Panc1 (cell line): ENCODE results near the gene PXYLP1. TPM values are rescaled to one million over a fixed set of nuclear protein-coding genes. Genes with fewer than 3 reads are reported as not detected.

Experiments used
- ATAC-seq: fragments of 200-7000 bp; cut with Tn5 transposase; 2 replicates; pipeline ENCODE4 v1.9.1; 2020; ENCODE audit warnings: mild to moderate bottlenecking, moderate library complexity
- BruUV-seq: library from RNA; stranded (reverse); fragments of 400-500 nt; replicated peaks from 2 replicates; lab custom pipeline; 2021; lab: Mats Ljungman, UMichigan
- CTCF ChIA-PET: fragments of 300-600 bp; sonication (Branson Sonifier 250); formaldehyde crosslinking; loops from one replicate; lab custom pipeline; 2022; ENCODE audit warnings: antibody characterized with exemption; lab: Charles Lee
- POLR2A ChIA-PET: fragments of 300-600 bp; sonication (Branson Sonifier 250); formaldehyde crosslinking; loops from one replicate; lab custom pipeline; 2022; ENCODE audit warnings: antibody characterized with exemption; lab: Charles Lee
- DNase-seq: peaks from one replicate; pipeline ENCODE4 v3.0.0-alpha.2; 2010; ENCODE audit warnings: low read depth, low spot score
- H3K27ac ChIP-seq: 2 replicates; pipeline ENCODE4 v1.5.1; 2011; ENCODE audit warnings: mild to moderate bottlenecking, low read length, inconsistent platforms
- H3K27me3 ChIP-seq: fragments of 200-500 bp; sonication (Bioruptor generic); 2 replicates; pipeline ENCODE4 v1.6.0; 2014; ENCODE audit warnings: low read length, inconsistent platforms; ENCODE audit not compliant: control insufficient read depth, insufficient read depth
- H3K36me3 ChIP-seq: fragments of 200-500 bp; sonication (Bioruptor generic); 2 replicates; pipeline ENCODE4 v1.5.1; 2014; ENCODE audit warnings: inconsistent platforms, mild to moderate bottlenecking, low read length, moderate library complexity; ENCODE audit not compliant: control insufficient read depth, insufficient read depth
- H3K4me1 ChIP-seq: 2 replicates; pipeline ENCODE4 v1.5.1; 2011; ENCODE audit warnings: inconsistent platforms, mild to moderate bottlenecking, low read length, moderate library complexity; ENCODE audit not compliant: control insufficient read depth, insufficient read depth
- H3K4me3 ChIP-seq, 2 experiments: 2 replicates each; pipeline ENCODE4 v1.5.1; 2011 to 2012; ENCODE audit warnings: low read depth in 2 of 2, low read length in 2 of 2, mild to moderate bottlenecking in 2 of 2, inconsistent platforms in 1 of 2, moderate library complexity in 1 of 2
- H3K9me3 ChIP-seq: fragments of 200-500 bp; sonication (Bioruptor generic); 2 replicates; pipeline ENCODE4 v1.5.1; 2014; ENCODE audit warnings: low read depth, mild to moderate bottlenecking, inconsistent platforms, low read length, moderate library complexity; ENCODE audit not compliant: control insufficient read depth, insufficient read depth
- CTCF ChIP-seq: fragments of 450-650 bp; IDR thresholded peaks from 2 replicates; pipeline ENCODE4 v1.5.1; 2017; ENCODE audit warnings: mild to moderate bottlenecking
- POLR2AphosphoS5 ChIP-seq: IDR thresholded peaks from 2 replicates; pipeline ENCODE4 v1.6.1; 2012; ENCODE audit warnings: mild to moderate bottlenecking, low read depth, low read length, moderate library complexity
- SIN3A ChIP-seq: IDR thresholded peaks from 2 replicates; pipeline ENCODE4 v1.6.1; 2012; ENCODE audit warnings: low read depth, mild to moderate bottlenecking, low read length, moderate library complexity, borderline replicate concordance; ENCODE audit not compliant: insufficient read depth
- TCF7L2 ChIP-seq: IDR thresholded peaks from 2 replicates; pipeline ENCODE4 v1.6.1; 2011; ENCODE audit warnings: mild to moderate bottlenecking, low read depth, low read length, inconsistent platforms
- in situ Hi-C: cut with HindIII; loops from 2 replicates; pipeline ENCODE4 v1.10.0; 2016; ENCODE audit warnings: low sequenced_read_pairs, low pct_unique_long_range_greater_than_20kb
- intact Hi-C: fragments of 100-400 bp; cut with micrococcal nuclease; formaldehyde crosslinking; loops from one replicate; pipeline ENCODE4 v1.10.0; 2022; ENCODE audit not compliant: unreplicated experiment
- total RNA-seq: library from RNA; stranded (reverse); gene quantifications from one replicate; pipeline ENCODE4 v1.2.1, GENCODE V29; 2021; ENCODE audit not compliant: unreplicated experiment
- TF ChIP-seq, protein P1 (sequence below), 2 experiments: IDR thresholded peaks; 2 replicates each; pipeline ENCODE4 v1.6.1; 2011 to 2012; ENCODE audit warnings: low read depth in 2 of 2, control low read depth in 1 of 2, low read length in 1 of 2, mild to moderate bottlenecking in 1 of 2, moderate library complexity in 1 of 2; ENCODE audit not compliant: insufficient read depth in 1 of 2

Gene PXYLP1
- total RNA-seq, 1 experiment from 2014 or later: 1.4 TPM

DNA sequence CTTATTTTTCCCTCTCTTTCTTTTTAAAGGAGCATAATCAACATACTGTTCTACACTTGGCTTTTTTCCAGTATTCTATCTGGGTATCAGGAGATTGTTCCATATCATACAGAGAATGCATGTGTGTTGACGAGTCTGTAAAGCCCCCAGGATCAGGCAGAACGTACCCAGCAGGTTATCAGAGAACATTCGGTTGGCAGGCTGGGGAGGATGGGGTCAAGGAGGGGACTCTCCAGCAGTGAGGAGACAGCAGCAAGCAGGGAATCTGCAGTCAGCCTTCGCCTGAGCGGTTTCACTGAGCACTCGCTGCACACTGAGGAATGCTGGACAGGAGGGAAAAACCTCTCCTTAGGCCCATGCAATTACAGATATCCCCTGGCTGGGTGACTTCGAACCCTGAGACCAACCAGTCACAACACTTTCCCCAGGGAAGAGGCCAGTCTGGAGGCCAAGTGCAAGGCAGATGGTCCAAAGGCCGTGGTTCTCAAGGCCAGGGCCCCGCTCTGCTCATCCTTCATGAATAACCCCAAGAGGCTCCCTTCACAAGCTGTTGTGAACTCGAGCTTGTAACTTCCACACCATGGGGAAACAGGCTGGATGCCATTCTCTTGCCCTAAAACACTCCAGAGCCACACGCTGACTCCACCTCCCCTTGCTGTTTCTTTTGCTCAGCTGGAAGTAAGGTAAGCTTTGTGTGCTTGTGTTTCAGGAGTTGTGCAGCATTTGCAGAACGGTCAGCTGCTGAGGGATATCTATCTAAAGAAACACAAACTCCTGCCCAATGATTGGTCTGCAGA lies 60.1 kb downstream of the PXYLP1 start:
- DNase-seq: no peak
- ATAC-seq: no peak
- POLR2A ChIA-PET: interaction anchor here (0.6 kb wide), 1 partner anchor 48 kb away, joined by 6 read pairs; no protein-coding TSS in a partner anchor
- no peak overlapping the region for H3K27ac ChIP-seq
- TF ChIP-seq POLR2AphosphoS5 (no peak), TCF7L2 (no peak), SIN3A (no peak), CTCF (no peak)
- TF ChIP-seq, protein P1, sequence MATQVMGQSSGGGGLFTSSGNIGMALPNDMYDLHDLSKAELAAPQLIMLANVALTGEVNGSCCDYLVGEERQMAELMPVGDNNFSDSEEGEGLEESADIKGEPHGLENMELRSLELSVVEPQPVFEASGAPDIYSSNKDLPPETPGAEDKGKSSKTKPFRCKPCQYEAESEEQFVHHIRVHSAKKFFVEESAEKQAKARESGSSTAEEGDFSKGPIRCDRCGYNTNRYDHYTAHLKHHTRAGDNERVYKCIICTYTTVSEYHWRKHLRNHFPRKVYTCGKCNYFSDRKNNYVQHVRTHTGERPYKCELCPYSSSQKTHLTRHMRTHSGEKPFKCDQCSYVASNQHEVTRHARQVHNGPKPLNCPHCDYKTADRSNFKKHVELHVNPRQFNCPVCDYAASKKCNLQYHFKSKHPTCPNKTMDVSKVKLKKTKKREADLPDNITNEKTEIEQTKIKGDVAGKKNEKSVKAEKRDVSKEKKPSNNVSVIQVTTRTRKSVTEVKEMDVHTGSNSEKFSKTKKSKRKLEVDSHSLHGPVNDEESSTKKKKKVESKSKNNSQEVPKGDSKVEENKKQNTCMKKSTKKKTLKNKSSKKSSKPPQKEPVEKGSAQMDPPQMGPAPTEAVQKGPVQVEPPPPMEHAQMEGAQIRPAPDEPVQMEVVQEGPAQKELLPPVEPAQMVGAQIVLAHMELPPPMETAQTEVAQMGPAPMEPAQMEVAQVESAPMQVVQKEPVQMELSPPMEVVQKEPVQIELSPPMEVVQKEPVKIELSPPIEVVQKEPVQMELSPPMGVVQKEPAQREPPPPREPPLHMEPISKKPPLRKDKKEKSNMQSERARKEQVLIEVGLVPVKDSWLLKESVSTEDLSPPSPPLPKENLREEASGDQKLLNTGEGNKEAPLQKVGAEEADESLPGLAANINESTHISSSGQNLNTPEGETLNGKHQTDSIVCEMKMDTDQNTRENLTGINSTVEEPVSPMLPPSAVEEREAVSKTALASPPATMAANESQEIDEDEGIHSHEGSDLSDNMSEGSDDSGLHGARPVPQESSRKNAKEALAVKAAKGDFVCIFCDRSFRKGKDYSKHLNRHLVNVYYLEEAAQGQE (IDR thresholded peaks at IDR 0.05; ENCODE audit: insufficient read depth in 1 of 2, low read depth in 2 of 2, low read length in 1 of 2): no peak
- H3K4me1 ChIP-seq: peaks cover 9% of the 10 kb centered on the region
- H3K4me3 ChIP-seq: no peak overlapping the region
- CTCF ChIA-PET: no interaction called here
- in situ Hi-C loops (no loop called here), intact Hi-C loops (no loop called here)
- no peaks in the 10 kb centered on the region for H3K27me3 ChIP-seq
- H3K36me3 ChIP-seq: no peaks in the 10 kb centered on the region
- H3K9me3 ChIP-seq: no peaks in the 10 kb centered on the region
- no TSS peak for BruUV-seq

- POLR2A ChIA-PET: no interaction called here
- TF ChIP-seq TCF7L2: no peak
- TF ChIP-seq CTCF: no peak
- no peak for TF ChIP-seq SIN3A
- no peaks in the 10 kb centered on the region for H3K36me3 ChIP-seq
- BruUV-seq: no TSS peak
- H3K27me3 ChIP-seq: no peaks in the 10 kb centered on the region
- no peak overlapping the region for H3K4me3 ChIP-seq
- in situ Hi-C loops (no loop called here), intact Hi-C loops (no loop called here)
- H3K27ac ChIP-seq: no peak overlapping the region
- ATAC-seq (no peak), DNase-seq (no peak)
- no peaks in the 10 kb centered on the region for H3K9me3 ChIP-seq
- H3K4me1 ChIP-seq: peaks cover 9% of the 10 kb centered on the region
- CTCF ChIA-PET: no interaction called here
These were observed 60.9 kb downstream of the PXYLP1 start for GRCh38 chr3:141292356-141293058.
